OCI-LY7 (cell line): Measurements from ENCODE around the gene VSIG1. TPM values are rescaled to one million over a fixed set of nuclear protein-coding genes. Genes with fewer than 3 reads are reported as not detected.

Source experiments
- BruUV-seq: library from RNA; stranded (reverse); fragments of 400-500 nt; replicated peaks from 2 replicates; lab custom pipeline; 2021; lab: Mats Ljungman, UMichigan
- CTCF ChIA-PET: fragments of 300-600 bp; sonication (Branson Sonifier 250); formaldehyde crosslinking; loops from one replicate; lab custom pipeline; 2022; ENCODE audit warnings: antibody characterized with exemption; ENCODE audit not compliant: unreplicated experiment; lab: Charles Lee
- POLR2A ChIA-PET: fragments of 300-600 bp; sonication (Branson Sonifier 250); formaldehyde crosslinking; loops from one replicate; lab custom pipeline; 2022; ENCODE audit warnings: antibody characterized with exemption; lab: Charles Lee
- DNase-seq: peaks from one replicate; pipeline ENCODE4 v3.0.0-alpha.2; 2015; ENCODE audit warnings: low spot score
- H2AFZ ChIP-seq: fragments of 200-600 bp; sonication (generic), shearing (Covaris generic); 2 replicates; pipeline ENCODE4 v1.6.1; 2014; ENCODE audit warnings: mild to moderate bottlenecking, antibody characterized with exemption, low read length, moderate library complexity
- H3K27ac ChIP-seq: fragments of 200-600 bp; sonication (generic); 2 replicates; pipeline ENCODE4 v1.5.1; 2014; ENCODE audit warnings: mixed run types, low read depth, mild to moderate bottlenecking, moderate library complexity, low read length, inconsistent platforms; ENCODE audit not compliant: poor library complexity, severe bottlenecking
- H3K36me3 ChIP-seq: fragments of 200-600 bp; sonication (generic); 2 replicates; pipeline ENCODE4 v1.6.1; 2014; ENCODE audit warnings: mild to moderate bottlenecking, antibody characterized with exemption, low read length, moderate library complexity, mixed read lengths; ENCODE audit not compliant: insufficient read depth
- H3K4me1 ChIP-seq: fragments of 200-600 bp; sonication (generic); 2 replicates; pipeline ENCODE4 v1.5.1; 2014; ENCODE audit warnings: mild to moderate bottlenecking, low read length; ENCODE audit not compliant: insufficient read depth, poor library complexity, severe bottlenecking
- H3K4me2 ChIP-seq: fragments of 200-600 bp; sonication (generic); 2 replicates; pipeline ENCODE4 v1.6.1; 2014; ENCODE audit warnings: mild to moderate bottlenecking, low read length
- H3K4me3 ChIP-seq: fragments of 200-600 bp; sonication (generic); 2 replicates; pipeline ENCODE4 v1.5.1; 2014; ENCODE audit warnings: mild to moderate bottlenecking, low read depth, low read length; ENCODE audit not compliant: poor library complexity, severe bottlenecking
- H3K79me2 ChIP-seq: fragments of 200-600 bp; sonication (generic); 2 replicates; pipeline ENCODE4 v1.6.1; 2016; ENCODE audit warnings: low read depth, mild to moderate bottlenecking, low read length, moderate library complexity, mixed read lengths; ENCODE audit not compliant: insufficient read depth
- H3K9me2 ChIP-seq: fragments of 200-600 bp; sonication (generic); 2 replicates; pipeline ENCODE4 v1.6.1; 2016; ENCODE audit warnings: mild to moderate bottlenecking, low read length, mixed read lengths; ENCODE audit not compliant: insufficient read depth
- H3K9me3 ChIP-seq: fragments of 200-600 bp; sonication (generic); 2 replicates; pipeline ENCODE4 v1.6.1; 2014; ENCODE audit warnings: mild to moderate bottlenecking, mixed run types, low read length, mixed read lengths
- H4K20me1 ChIP-seq: fragments of 200-600 bp; sonication (generic); 2 replicates; pipeline ENCODE4 v1.6.1; 2014; ENCODE audit warnings: mild to moderate bottlenecking, antibody characterized with exemption, low read length, moderate library complexity, mixed read lengths; ENCODE audit not compliant: insufficient read depth
- EZH2phosphoT487 ChIP-seq: fragments of 200-600 bp; sonication (generic); IDR thresholded peaks from 2 replicates; pipeline ENCODE4 v1.6.1; 2018; ENCODE audit warnings: low read depth, borderline replicate concordance, mild to moderate bottlenecking, mixed run types, antibody characterized with exemption, low read length, moderate library complexity, mixed read lengths
- intact Hi-C: fragments of 100-400 bp; cut with micrococcal nuclease; formaldehyde crosslinking; loops from one replicate; pipeline ENCODE4 v1.10.0; 2022; ENCODE audit not compliant: unreplicated experiment
- total RNA-seq, 2 experiments: library from RNA; depleted of rRNA in 1 of 2; stranded (reverse); fragments of >200 nt in 1 of 2; shearing (Covaris generic) in 1 of 2; gene quantifications; 2 replicates each; pipeline ENCODE4 v1.2.3, GENCODE V29; 2014 to 2022
- TF ChIP-seq, protein P1 (sequence below): fragments of 200-600 bp; sonication (generic); conservative IDR thresholded peaks from 2 replicates; pipeline ENCODE4 v1.5.1; 2014; ENCODE audit warnings: mild to moderate bottlenecking, antibody characterized with exemption, low read length, moderate library complexity, mixed read lengths

The VSIG1 gene
- total RNA-seq, 2 experiments from 2014 or later, result not detected

DNA sequence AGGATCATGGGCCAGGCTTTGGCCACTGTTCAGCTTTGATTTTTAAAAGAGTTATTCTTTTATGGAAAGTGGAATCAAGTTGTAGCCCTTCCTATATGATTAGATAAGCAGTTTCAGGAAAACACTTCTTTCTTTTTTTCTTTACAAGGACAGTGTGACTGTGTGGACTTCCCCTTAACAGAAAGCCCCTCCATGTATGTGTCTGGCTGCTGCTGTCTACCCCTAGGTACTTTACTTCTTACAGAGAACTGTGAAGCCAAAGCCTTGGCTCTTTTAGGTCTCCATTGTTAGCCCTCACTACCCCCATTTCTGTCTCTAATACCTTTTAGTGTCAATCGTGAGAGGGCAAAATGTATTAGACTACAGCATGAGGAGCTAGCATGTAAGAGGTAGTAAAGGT, 19.1 kb downstream of the VSIG1 start:
- H3K9me3 ChIP-seq, result no peaks in the 10 kb centered on the region
- DNase-seq, result no peak
- no peak overlapping the region for H2AFZ ChIP-seq
- no peak overlapping the region for H3K4me2 ChIP-seq
- ChIA-PET POLR2A (no interaction called here), CTCF (no interaction called here)
- no peaks in the 10 kb centered on the region for H4K20me1 ChIP-seq
- H3K27ac ChIP-seq, result no peak overlapping the region
- H3K79me2 ChIP-seq, result no peaks in the 10 kb centered on the region
- TF ChIP-seq EZH2phosphoT487, result no peak
- TF ChIP-seq, protein P1, sequence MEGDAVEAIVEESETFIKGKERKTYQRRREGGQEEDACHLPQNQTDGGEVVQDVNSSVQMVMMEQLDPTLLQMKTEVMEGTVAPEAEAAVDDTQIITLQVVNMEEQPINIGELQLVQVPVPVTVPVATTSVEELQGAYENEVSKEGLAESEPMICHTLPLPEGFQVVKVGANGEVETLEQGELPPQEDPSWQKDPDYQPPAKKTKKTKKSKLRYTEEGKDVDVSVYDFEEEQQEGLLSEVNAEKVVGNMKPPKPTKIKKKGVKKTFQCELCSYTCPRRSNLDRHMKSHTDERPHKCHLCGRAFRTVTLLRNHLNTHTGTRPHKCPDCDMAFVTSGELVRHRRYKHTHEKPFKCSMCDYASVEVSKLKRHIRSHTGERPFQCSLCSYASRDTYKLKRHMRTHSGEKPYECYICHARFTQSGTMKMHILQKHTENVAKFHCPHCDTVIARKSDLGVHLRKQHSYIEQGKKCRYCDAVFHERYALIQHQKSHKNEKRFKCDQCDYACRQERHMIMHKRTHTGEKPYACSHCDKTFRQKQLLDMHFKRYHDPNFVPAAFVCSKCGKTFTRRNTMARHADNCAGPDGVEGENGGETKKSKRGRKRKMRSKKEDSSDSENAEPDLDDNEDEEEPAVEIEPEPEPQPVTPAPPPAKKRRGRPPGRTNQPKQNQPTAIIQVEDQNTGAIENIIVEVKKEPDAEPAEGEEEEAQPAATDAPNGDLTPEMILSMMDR, result no peak
- H3K4me1 ChIP-seq, result no peaks in the 10 kb centered on the region
- no peaks in the 10 kb centered on the region for H3K36me3 ChIP-seq
- intact Hi-C loops, result no loop called here
- BruUV-seq, result no TSS peak
- no peaks in the 10 kb centered on the region for H3K9me2 ChIP-seq
- H3K4me3 ChIP-seq, result no peak overlapping the region

DNA sequence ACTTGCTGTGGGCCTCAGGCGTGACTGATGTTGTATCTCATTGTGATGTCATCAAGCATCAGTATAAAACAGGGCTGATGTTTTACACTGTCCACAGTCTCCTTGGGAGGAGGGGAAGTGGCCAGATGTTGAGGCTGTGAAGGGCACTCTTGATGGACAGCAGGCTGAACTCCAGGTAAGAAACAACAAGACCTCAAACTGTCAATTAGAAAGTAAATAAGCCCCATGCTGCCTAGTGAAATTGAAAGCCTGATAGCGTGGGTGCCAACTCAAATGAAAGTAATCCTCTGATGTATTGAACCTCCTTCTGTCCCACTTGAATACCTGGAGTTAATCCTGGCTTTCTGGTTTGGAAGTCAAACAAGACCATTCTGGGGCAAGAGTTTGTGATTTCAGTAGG, 19.7 kb downstream of the VSIG1 start:
- no peaks in the 10 kb centered on the region for H3K4me1 ChIP-seq
- no TSS peak for BruUV-seq
- DNase-seq, result no peak
- no peak overlapping the region for H3K4me3 ChIP-seq
- H3K9me2 ChIP-seq, result no peaks in the 10 kb centered on the region
- H3K79me2 ChIP-seq, result no peaks in the 10 kb centered on the region
- no peak for TF ChIP-seq EZH2phosphoT487
- TF ChIP-seq, protein P1, result no peak
- ChIA-PET POLR2A (no interaction called here), CTCF (no interaction called here)
- H3K27ac ChIP-seq, result no peak overlapping the region
- H4K20me1 ChIP-seq, result no peaks in the 10 kb centered on the region
- no peak overlapping the region for H3K4me2 ChIP-seq
- intact Hi-C loops, result no loop called here
- H3K36me3 ChIP-seq, result no peaks in the 10 kb centered on the region
- no peaks in the 10 kb centered on the region for H3K9me3 ChIP-seq
- no peak overlapping the region for H2AFZ ChIP-seq

DNA sequence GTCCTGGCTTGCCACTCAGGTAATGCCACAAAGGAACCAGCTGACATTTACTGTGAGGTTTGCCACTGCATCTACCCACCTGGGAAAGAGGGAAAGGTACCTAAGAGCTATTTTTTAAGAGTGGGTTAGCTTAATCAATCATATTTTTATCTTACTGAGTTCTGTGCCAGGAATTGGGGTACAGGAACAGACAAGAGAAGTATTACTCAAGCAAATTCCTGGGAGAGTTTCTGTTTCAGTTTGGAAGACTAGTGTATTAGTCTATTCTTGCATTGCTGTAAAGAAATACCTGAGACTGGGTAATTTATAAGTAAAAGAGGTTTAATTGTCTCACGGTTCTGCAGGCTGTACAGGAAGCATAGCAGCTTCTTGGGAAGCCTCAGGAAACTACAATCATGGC, 23.3 kb downstream of the VSIG1 start:
- no peaks in the 10 kb centered on the region for H3K9me2 ChIP-seq
- no peak overlapping the region for H2AFZ ChIP-seq
- H3K4me3 ChIP-seq, result no peak overlapping the region
- POLR2A ChIA-PET, result interaction anchor here (0.5 to 0.9 kb wide), 2 partner anchors 47 to 433 kb away, joined by 3 to 5 read pairs; no protein-coding TSS in a partner anchor
- no peak overlapping the region for H3K4me2 ChIP-seq
- TF ChIP-seq, protein P1, result no peak
- TF ChIP-seq EZH2phosphoT487, result no peak
- no peak overlapping the region for H3K27ac ChIP-seq
- H3K9me3 ChIP-seq, result no peaks in the 10 kb centered on the region
- H3K4me1 ChIP-seq, result no peaks in the 10 kb centered on the region
- no peaks in the 10 kb centered on the region for H3K36me3 ChIP-seq
- no peaks in the 10 kb centered on the region for H3K79me2 ChIP-seq
- intact Hi-C loops, result no loop called here
- DNase-seq, result no peak
- H4K20me1 ChIP-seq, result no peaks in the 10 kb centered on the region
- no TSS peak for BruUV-seq
- CTCF ChIA-PET, result no interaction called here
